Measurements from ENCODE around the gene BANK1.

Gene BANK1

DNA sequence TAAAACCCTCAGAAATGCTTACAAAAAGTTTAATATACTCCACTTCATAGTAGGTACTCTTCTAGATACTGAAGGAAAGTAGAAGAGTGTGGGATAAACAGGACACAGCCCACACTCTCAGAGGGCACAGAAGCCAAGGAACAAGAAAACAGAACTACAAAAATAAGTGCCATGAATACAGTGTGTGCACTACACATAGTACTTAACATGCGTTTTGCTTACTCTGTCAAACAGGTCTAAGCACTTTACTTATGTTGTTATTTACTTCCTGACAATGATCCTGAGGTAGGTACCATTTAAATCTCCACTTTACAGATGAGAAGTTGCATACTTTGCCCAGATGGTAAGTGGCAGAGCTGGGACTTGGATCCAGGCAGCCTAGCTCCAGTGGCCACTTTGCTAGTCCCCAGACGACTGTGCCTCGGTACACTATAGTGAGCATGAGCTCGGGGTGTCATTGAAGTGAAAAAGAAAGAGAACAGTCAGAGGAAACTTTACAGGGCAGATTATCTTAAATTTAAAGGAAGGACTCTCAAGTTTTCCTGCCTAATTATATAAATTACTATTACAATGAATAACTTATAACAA, 120.3 kb downstream of the BANK1 start:
- no peak for DNase-seq

GRCh38 chr4:101911616-101912015, 121.1 kb downstream of the BANK1 start:
- DNase-seq: no peak

GRCh38 chr4:101914761-101915160, 124.2 kb downstream of the BANK1 start:
- DNase-seq: no peak

DNA sequence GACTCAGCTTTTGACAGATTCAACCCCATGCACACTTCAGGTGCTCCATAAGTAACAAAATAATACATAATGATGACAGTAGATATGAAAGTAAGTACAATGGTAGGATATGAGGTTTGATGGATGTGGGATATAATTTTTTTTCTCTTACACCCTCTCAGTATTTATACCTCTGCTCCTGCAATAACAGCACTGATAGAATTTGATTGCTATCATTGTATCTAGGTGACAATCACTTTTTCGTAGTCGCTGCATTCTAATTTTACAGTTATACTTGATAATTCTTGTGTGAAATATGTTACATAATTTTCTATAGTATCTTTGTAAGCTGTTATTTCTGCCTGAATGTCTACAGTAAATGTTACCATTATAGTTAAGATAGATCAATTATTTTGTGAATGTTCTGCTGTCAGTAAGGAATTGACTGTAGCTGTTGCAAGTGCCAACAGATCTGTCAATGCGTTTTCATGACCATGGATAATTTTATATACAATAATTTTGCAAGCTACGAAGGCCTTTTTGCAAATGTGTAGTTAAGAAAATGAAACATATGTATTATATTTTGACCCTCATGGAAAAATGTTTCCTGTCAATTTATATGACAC, 128.9 kb downstream of the BANK1 start:
- DNase-seq: no peak

DNA sequence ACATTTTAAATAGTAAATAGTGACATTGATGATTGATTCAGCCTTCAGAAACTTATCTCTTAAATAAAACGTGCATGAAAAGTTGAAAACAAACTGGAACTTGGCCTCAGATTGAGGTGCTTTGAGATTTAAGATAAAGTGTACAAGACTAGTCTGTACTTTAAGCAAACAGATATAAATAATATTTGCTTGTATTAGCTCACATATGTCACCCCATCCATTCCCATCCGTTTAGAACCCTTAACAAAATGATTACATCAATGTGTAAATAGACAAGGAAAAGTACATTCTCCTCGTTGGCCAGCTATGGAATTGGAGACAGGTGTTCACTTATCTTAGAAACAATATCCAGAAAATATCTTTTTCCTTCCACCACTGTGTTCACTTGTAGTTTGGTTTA, 130.8 kb downstream of the BANK1 start:
- DNase-seq: no peak

GRCh38 chr4:101931619-101932018, 141.1 kb downstream of the BANK1 start:
- DNase-seq: no peak

DNA sequence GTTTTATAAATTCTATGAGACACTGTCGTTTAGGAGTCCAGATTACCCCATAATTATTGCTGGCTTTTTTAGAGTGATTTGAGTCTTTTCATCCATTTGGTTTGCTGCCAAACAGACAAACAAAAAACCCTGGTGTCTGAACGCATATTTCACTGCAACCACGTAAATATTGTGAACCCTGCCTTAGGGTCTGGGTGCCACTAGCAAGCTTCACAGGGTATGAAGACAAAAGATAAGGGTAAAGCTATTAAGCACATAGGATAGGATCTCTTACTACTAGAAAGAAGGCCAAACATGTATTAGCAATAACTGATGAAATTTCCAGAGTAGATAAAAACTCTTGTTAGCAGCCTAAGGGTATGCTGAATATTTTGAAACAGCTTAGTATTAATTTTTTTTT, 143.3 kb downstream of the BANK1 start:
- DNase-seq: no peak

- DNase-seq: no peak
Observed at GRCh38 chr4:101938836-101939235, 148.3 kb downstream of the BANK1 start.

DNA sequence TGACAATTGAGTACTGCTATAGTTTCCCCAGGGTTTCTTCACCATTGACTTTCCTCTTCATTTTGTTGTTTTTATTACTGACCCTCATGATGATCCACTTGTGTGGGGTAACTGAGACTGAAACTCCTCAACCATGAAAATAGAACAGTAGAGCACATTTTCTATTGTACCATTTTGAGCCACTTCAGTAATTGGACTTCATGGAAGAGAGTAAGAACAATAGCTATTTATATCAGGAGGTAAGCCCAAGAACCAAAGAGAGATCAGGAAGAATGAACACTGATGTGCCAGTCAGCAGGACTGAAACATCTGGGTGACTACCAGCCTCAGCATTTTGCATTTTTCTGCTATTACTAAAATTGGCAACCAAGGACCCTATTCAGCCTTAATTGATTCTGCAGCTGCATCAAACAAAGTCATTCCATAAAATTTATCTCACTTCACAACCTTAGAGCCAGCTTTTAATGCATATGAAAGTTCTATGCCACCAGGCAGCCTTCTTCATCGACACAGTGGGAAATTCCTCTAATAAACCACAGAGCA, 151.4 kb downstream of the BANK1 start:
- DNase-seq: no peak

GRCh38 chr4:101942891-101943290, 152.4 kb downstream of the BANK1 start:
- DNase-seq: no peak

DNA sequence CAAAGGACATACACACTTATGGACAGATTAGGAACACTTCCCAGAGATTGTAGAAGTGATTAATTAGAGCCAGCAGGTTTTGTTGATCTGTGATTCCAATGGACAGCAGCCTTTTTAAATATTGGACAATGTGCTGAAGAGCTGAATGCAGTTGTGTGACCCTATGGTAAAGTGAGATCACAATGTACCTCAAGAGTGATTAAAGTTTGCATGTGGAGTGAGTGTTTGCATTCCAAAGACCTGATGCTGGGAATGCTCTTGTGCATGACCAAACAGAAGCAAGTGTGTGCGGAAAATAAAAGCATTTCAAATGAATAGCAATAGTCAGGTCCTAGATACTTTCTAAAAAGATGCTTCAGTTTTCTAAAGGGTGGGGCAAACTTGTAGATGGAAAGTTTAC, 154.1 kb downstream of the BANK1 start:
- DNase-seq: no peak

DNA sequence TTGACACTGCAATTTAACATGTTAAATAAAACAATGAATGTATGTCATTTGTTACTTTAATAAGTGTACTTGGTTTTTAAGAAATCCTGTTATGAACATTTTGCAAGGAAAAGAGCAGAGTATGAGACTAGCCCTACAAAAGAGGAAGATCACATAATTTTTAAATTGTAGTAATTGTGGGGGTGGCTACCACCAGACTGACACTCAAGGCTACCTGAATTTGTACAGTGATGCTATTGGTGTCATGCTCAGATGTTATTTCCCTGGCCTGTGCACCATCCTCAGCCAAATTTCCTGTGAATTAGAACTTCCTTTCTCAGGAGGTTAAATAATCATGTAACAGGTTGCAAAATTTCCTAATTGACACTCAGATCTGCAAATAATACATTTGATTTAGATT, 157.5 kb downstream of the BANK1 start:
- no peak for DNase-seq

GRCh38 chr4:101948951-101949350, 158.4 kb downstream of the BANK1 start:
- no peak for DNase-seq

DNA sequence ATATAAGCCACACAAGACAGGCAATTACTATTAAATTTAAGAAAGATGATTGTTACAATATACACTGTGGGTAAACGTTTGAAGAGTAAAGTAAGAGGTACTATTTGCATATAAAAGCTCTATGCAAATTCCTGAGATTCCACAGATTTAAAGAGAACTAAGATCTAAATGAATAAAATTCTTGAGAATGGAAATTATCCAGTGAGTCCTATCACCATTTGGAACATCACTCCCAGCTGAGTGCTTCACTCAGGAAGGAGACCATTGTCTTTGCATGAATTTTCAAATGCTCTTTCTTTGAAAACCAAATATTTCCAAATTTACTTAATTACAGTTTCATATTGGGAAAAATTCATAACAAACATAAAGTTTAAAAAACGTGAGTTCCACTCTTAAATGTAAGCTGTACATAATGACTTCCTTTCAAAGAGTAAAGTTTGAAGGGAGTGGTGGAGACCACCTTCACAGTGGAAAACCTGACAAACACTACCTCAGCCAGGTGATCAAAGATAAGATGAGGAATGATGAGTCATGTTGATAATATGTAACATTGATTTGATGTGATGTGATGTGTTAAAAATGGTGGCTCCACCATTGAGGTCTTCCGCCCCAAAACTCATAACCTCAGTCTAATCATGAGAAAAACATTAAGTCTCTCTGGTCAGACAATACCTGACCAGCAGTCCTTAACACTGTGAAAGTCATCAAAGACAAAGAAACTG, 159.9 kb downstream of the BANK1 start:
- DNase-seq: no peak

GRCh38 chr4:101952985-101953384, 162.5 kb downstream of the BANK1 start:
- DNase-seq: no peak

DNA sequence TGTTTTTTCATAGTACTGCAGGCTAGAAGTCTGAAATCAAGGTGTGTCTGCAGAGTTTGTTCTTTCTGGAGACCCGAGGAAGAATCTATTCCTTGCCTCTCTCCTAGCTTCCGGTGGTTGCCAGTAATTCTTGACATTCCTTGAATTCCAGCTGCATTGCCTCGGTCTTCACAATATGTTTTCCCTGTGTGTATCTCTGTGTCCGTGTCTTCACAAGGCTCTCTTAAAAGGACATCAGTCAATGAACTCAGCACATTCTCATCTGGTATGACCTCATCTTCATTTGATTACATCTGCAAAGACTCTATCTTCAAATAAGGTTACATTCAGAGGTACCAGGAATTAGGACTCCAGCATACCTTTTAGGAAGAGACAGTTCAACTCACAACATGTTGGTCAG, 163.4 kb downstream of the BANK1 start:
- DNase-seq: no peak

DNA sequence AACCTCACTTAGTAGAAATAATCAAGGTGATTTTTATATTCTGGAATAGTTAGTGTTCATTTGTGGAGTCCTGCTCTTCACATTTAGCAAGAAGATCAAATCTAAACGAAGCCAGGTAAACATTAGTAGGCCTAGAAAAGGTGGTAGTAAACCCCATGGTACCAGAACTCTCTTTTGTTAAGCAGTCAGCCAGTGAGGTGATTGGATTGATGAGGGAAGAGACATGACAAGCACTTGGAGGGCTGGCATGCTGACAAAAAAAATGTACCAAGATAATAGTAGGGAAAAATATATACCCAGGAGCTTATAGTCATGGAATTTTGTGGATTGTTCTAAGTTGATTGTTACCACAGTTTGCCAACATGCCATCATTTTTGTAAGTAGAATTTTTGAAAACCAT, 163.8 kb downstream of the BANK1 start:
- no peak for DNase-seq

DNA sequence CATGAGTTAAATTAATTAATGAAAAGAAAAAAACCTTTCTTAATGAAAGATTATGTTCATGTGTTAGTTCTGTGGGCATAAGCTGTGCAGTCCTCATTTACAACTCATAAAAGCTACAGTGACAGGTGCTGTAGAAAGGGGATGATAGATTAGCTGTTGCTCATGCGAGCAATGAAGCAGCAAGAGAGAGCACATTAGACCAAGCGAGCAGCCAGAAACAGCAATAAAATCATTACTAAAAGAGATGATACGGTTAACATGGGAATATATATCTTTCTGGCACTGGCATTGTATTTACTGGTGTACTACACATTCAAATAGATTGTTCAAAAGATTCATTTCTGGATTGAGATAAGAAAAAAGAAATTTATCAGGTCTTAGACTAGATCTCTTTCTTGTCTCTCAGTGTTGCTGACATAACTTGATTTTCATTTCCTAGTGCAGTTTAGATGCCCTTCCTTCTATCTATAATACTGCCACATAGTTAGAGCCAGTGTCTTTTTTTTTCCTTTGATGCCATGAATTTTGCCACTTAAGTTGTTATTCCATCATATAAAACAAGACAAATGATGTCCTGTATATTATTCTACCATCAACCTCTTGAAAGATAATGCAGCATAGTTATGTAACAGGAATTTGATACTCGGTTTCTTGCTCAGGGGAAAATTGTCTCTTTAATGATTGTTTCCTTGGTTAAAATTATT, 164.6 kb downstream of the BANK1 start:
- no peak for DNase-seq

DNA sequence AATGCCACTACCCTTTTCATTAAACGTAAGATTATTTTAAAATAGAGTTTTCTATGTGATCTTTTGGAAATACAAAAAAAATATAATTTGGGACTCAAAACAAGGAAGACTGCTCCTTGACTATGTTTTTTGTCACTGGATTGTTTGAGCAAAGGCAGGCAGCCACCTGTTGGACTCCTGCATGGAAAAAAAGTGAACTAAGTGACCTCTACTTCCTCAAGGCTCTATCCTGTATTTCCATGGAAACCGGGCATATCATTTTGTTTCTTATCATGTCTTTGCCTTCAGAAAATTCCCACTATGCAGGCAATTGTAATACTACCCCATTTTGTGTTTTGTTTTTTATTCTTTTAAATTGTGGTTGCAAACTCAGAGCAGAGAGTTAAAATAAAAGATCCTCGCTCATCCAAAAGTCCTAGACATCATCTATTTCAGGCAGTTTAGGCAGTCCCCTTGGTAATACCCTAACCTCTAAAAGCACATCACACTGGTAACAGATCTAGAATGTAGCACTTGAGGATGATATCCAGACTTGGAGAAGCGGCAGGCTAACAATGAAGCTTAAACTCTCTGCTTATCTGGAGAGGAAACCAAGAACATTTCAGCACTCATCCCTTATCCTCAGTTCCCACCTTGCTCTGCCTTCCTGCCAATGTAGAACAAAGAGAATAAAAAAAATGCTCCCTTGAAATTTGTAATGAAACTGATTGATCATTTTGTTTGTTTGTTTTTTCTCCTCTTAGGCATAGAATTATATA, 165.7 kb downstream of the BANK1 start:
- DNase-seq: no peak

DNA sequence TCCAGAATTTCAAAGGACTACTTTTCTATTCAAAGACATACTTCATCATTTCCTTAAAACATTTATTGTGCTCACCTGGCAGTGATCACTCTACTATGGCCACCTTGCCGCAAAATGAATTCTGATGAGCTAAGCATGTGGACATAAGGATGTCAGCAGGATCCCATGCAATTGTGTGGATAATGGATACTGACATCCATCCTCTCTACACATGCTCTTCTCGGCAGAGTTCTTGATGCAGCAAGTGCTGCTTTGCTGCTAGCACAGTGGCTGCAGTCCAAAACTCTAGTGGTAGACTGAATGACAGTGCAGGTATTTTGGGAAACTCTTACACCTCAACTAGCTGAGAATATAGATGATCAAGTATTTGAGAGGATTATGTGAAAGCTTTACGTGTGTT, 168.0 kb downstream of the BANK1 start:
- no peak for DNase-seq

GRCh38 chr4:101960431-101960830, 169.9 kb downstream of the BANK1 start:
- DNase-seq: no peak

- no peak for DNase-seq
Observed at GRCh38 chr4:101961144-101961543, 170.6 kb downstream of the BANK1 start.
